Naive thymus-derived CD4-positive, alpha-beta T cell (primary cell): ENCODE data around the gene THPO. TPM values are rescaled to one million over a fixed set of nuclear protein-coding genes. Genes with fewer than 3 reads are reported as not detected.

Experiments
- ATAC-seq: fragments of 150-1000 bp; cut with Tn5 transposase; 2 replicates; pipeline ENCODE4 v1.10.0; 2021; ENCODE audit warnings: mild to moderate bottlenecking, moderate library complexity
- CTCF ChIA-PET: fragments of 350-600 bp; sonication (Branson Sonifier 250); formaldehyde crosslinking; loops from one replicate; lab custom pipeline; 2021; ENCODE audit warnings: antibody characterized with exemption; lab: Charles Lee
- POLR2A ChIA-PET: fragments of 350-600 bp; sonication (Branson Sonifier 250); formaldehyde crosslinking; loops from one replicate; lab custom pipeline; 2021; ENCODE audit warnings: antibody characterized with exemption, inconsistent platforms; lab: Charles Lee
- DNase-seq, 9 donors: peaks; one replicate each; pipeline versions ENCODE4 v3.0.0 to v3.0.0-alpha.2; 2020 to 2022; ENCODE audit warnings: mixed read lengths in 1 of 9
- H3K27ac ChIP-seq: one replicate; pipeline ENCODE4 v1.7.0; 2013; ENCODE audit warnings: mild to moderate bottlenecking, low read depth, low read length, moderate library complexity
- H3K27me3 ChIP-seq, 2 donors: one replicate each; pipeline ENCODE4 v1.7.0; 2013; ENCODE audit warnings: low read length in 2 of 2, mild to moderate bottlenecking in 2 of 2, moderate library complexity in 2 of 2; ENCODE audit not compliant: control insufficient read depth in 2 of 2, insufficient read depth in 2 of 2
- H3K36me3 ChIP-seq, 3 experiments: 1 replicate in 2 of 3; 2 replicates in 1 of 3; pipeline ENCODE4 v1.7.0; 2013; ENCODE audit warnings: low read length in 3 of 3, mild to moderate bottlenecking in 3 of 3, moderate library complexity in 1 of 3; ENCODE audit not compliant: insufficient read depth in 3 of 3, control insufficient read depth in 2 of 3
- H3K4me1 ChIP-seq, 2 donors: one replicate each; pipeline ENCODE4 v1.7.0; 2013; ENCODE audit warnings: low read length in 2 of 2, mild to moderate bottlenecking in 2 of 2, moderate library complexity in 1 of 2; ENCODE audit not compliant: control insufficient read depth in 2 of 2, insufficient read depth in 2 of 2
- H3K4me3 ChIP-seq: 2 replicates; pipeline ENCODE4 v1.7.0; 2013; ENCODE audit warnings: mild to moderate bottlenecking, low read length
- H3K9me3 ChIP-seq, 3 experiments: 1 replicate in 2 of 3; 2 replicates in 1 of 3; pipeline ENCODE4 v1.7.0; 2013; ENCODE audit warnings: low read length in 3 of 3; ENCODE audit not compliant: control insufficient read depth in 2 of 3
- H3K27ac Mint-ChIP-seq, 9 donors: one replicate each; pipeline ENCODE4 v1.8.0; 2020 to 2022; ENCODE audit warnings: mixed read lengths in 9 of 9, mild to moderate bottlenecking in 8 of 9, moderate library complexity in 5 of 9, inconsistent platforms in 2 of 9
- H3K27me3 Mint-ChIP-seq, 5 donors: one replicate each; pipeline ENCODE4 v1.8.0; 2021 to 2022; ENCODE audit warnings: mixed read lengths in 5 of 5, mild to moderate bottlenecking in 1 of 5
- H3K36me3 Mint-ChIP-seq, 5 donors: one replicate each; pipeline ENCODE4 v1.8.0; 2020 to 2022; ENCODE audit warnings: mixed read lengths in 5 of 5, mild to moderate bottlenecking in 3 of 5, inconsistent platforms in 1 of 5
- H3K4me1 Mint-ChIP-seq, 7 donors: one replicate each; pipeline ENCODE4 v1.8.0; 2020 to 2022; ENCODE audit warnings: mixed read lengths in 7 of 7, mild to moderate bottlenecking in 3 of 7, inconsistent platforms in 1 of 7
- H3K4me3 Mint-ChIP-seq, 10 donors: one replicate each; pipeline ENCODE4 v1.8.0; 2020 to 2022; ENCODE audit warnings: mild to moderate bottlenecking in 10 of 10, mixed read lengths in 10 of 10, moderate library complexity in 6 of 10, inconsistent platforms in 2 of 10
- H3K9me3 Mint-ChIP-seq, 11 donors: one replicate each; pipeline ENCODE4 v1.8.0; 2020 to 2022; ENCODE audit warnings: mixed read lengths in 11 of 11, mild to moderate bottlenecking in 4 of 11, inconsistent platforms in 1 of 11, moderate library complexity in 1 of 11
- intact Hi-C, 2 donors: fragments of 100-400 bp; cut with micrococcal nuclease; formaldehyde crosslinking; loops; one replicate each; pipeline ENCODE4 v1.15.1; 2023
- polyA plus RNA-seq, 2 donors: library from polyadenylated mRNA; unstranded; fragments of 300-500 nt; fragmentation: Illumina TruSeq; gene quantifications; one replicate each; pipeline ENCODE4 v1.2.3, GENCODE V29; 2021
- total RNA-seq, 6 experiments: library from RNA in 5 of 6; stranded (reverse) in 5 of 6; gene quantifications; 1 replicate in 5 of 6; 2 replicates in 1 of 6; pipeline ENCODE4 v1.2.3 and lab custom pipeline; 2021 to 2026

THPO gene
- total and polyA plus RNA-seq, 7 experiments from 2014 or later, result not detected

DNA sequence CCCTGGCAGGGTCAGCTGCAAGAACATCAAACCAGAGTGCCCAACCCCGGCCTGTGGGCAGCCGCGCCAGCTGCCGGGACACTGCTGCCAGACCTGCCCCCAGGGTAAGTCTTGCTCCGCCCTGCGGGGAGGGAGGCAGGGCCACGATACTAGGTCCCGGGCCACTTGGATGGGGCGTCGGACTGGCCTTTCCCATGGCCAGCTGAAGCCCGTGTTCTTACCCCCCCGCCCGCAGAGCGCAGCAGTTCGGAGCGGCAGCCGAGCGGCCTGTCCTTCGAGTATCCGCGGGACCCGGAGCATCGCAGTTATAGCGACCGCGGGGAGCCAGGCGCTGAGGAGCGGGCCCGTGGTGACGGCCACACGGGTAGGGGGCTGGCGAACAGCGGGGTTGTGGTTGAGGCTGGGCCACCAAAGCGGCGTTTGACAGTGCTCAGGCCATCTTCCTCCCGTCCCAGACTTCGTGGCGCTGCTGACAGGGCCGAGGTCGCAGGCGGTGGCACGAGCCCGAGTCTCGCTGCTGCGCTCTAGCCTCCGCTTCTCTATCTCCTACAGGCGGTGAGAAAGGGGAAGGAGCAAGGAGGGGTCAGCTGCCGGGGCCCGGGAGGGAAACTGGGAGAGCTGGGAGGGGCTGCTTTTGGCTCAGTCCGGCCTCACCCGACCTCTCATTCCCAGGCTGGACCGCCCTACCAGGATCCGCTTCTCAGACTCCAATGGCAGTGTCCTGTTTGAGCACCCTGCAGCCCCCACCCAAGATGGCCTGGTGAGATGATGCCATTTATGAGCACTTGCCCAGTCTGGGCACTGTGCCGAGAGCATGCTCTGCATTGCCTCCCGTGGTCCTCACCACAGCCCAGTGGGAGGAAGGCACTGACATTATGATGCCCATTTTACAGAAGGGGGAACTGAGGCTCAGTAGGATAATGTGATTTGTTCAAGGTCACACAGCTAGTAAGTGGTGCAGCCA lies 3.5 kb upstream of the THPO start:
- Histone ChIP-seq H3K4me1 (peaks cover 4 to 5% of the 10 kb centered on the region in 2 donors), H3K4me3 (peak overlapping the region; percentile 36), H3K27me3 (peaks cover 0 to 9% of the 10 kb centered on the region in 2 donors), H3K9me3 (no peaks in the 10 kb centered on the region), H3K36me3 (no peaks in the 10 kb centered on the region), H3K27ac (no peak overlapping the region)
- H3K4me3 Mint-ChIP-seq, result peak overlapping the region; percentile 36 to 84 (median 72)
- ATAC-seq (peak; percentile 34), DNase-seq (no peak)
- POLR2A ChIA-PET, result no interaction called here
- H3K36me3 Mint-ChIP-seq, result peaks cover 0 to 1% (median 0%) of the 10 kb centered on the region in 5 donors
- H3K27ac Mint-ChIP-seq, result no peak overlapping the region
- H3K9me3 Mint-ChIP-seq, result no peaks in the 10 kb centered on the region
- intact Hi-C loops, result no loop called here
- H3K4me1 Mint-ChIP-seq, result peaks cover 0 to 15% (median 8%) of the 10 kb centered on the region in 7 donors
- CTCF ChIA-PET, result no interaction called here
- peaks cover 33 to 75% (median 40%) of the 10 kb centered on the region in 5 donors for H3K27me3 Mint-ChIP-seq

DNA sequence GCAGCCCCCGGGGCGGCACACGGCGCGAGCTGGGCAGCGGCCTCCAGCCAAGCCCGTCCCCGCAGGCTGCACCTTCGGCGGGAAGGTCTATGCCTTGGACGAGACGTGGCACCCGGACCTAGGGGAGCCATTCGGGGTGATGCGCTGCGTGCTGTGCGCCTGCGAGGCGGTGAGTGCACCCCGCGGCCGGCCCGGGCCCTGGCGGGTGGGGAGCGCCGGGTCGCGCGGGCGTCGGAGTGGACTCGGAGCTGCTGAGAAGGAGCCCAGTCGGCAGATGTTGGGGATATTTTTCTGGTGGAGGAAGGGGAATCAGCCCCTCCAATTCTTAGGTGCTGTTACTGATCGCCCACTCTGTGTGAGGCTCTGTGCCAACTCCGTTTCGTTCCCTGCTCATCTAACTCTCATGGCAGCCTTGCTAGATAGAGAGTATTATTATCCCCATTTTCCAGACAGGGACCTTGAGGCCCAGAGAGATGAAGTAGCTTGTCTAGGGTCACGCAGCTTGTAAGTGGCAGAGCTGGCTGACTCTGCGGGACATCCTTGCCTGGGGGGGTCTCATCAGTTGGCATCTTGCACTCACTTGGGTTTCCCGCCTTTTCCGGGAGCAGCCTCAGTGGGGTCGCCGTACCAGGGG lies 2.7 kb upstream of the THPO start:
- H3K27ac ChIP-seq, result no peak overlapping the region
- peak; percentile 20 for ATAC-seq
- no peak overlapping the region for H3K27ac Mint-ChIP-seq
- H3K27me3 ChIP-seq, result peaks cover 0 to 9% of the 10 kb centered on the region in 2 donors
- ChIA-PET CTCF (interaction anchor here (0.8 kb wide), 1 partner anchor 9 kb away, joined by 4 read pairs; no protein-coding TSS in a partner anchor), POLR2A (interaction anchor here (1.6 kb wide), 1 partner anchor 13 kb away, joined by 4 read pairs; no protein-coding TSS in a partner anchor)
- no peak for DNase-seq
- H3K36me3 ChIP-seq, result no peaks in the 10 kb centered on the region
- peaks cover 0 to 15% (median 8%) of the 10 kb centered on the region in 7 donors for H3K4me1 Mint-ChIP-seq
- no peaks in the 10 kb centered on the region for H3K9me3 ChIP-seq
- intact Hi-C loops, result no loop called here
- peak overlapping the region; percentile 50 to 84 (median 76) for H3K4me3 Mint-ChIP-seq
- peak overlapping the region; percentile 36 for H3K4me3 ChIP-seq
- peaks cover 0 to 1% (median 0%) of the 10 kb centered on the region in 5 donors for H3K36me3 Mint-ChIP-seq
- peaks cover 34 to 79% (median 42%) of the 10 kb centered on the region in 5 donors for H3K27me3 Mint-ChIP-seq
- H3K9me3 Mint-ChIP-seq, result peaks cover 0 to under 1% (median 0%) of the 10 kb centered on the region in 11 donors
- H3K4me1 ChIP-seq, result peaks cover 4 to 5% of the 10 kb centered on the region in 2 donors

DNA sequence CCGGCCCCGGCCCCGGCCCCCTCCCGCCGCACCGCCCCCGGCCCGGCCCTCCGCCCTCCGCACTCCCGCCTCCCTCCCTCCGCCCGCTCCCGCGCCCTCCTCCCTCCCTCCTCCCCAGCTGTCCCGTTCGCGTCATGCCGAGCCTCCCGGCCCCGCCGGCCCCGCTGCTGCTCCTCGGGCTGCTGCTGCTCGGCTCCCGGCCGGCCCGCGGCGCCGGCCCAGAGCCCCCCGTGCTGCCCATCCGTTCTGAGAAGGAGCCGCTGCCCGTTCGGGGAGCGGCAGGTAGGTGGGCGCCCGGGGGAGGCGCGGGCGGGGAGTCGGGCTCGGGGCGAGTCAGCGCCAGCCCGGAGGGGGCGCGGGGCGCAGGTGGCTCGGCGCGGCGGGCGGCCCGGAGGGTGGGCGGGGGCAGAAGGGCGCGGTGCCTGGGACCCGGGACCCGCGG lies 2.2 kb upstream of the THPO start:
- Histone ChIP-seq H3K9me3 (no peaks in the 10 kb centered on the region), H3K27me3 (peaks cover 0 to 9% of the 10 kb centered on the region in 2 donors), H3K27ac (no peak overlapping the region), H3K4me1 (peaks cover 4 to 5% of the 10 kb centered on the region in 2 donors), H3K4me3 (no peak overlapping the region), H3K36me3 (no peaks in the 10 kb centered on the region)
- ATAC-seq, result peak; percentile 31
- H3K4me1 Mint-ChIP-seq, result peaks cover 0 to 15% (median 8%) of the 10 kb centered on the region in 7 donors
- peaks cover 38 to 82% (median 48%) of the 10 kb centered on the region in 5 donors for H3K27me3 Mint-ChIP-seq
- H3K27ac Mint-ChIP-seq, result no peak overlapping the region
- peaks cover 0 to 3% (median 0%) of the 10 kb centered on the region in 11 donors for H3K9me3 Mint-ChIP-seq
- intact Hi-C loops, result no loop called here
- ChIA-PET POLR2A (interaction anchor here (1.6 kb wide), 1 partner anchor 12 kb away, joined by 4 read pairs; no protein-coding TSS in a partner anchor), CTCF (interaction anchor here (0.8 kb wide), 1 partner anchor 8 kb away, joined by 4 read pairs; no protein-coding TSS in a partner anchor)
- peak overlapping the region in 2 of 10 donors; percentile 80 to 81 for H3K4me3 Mint-ChIP-seq
- H3K36me3 Mint-ChIP-seq, result peaks cover 0 to 1% (median 0%) of the 10 kb centered on the region in 5 donors
- DNase-seq, result peak in 1 of 9 donors; percentile 18

DNA sequence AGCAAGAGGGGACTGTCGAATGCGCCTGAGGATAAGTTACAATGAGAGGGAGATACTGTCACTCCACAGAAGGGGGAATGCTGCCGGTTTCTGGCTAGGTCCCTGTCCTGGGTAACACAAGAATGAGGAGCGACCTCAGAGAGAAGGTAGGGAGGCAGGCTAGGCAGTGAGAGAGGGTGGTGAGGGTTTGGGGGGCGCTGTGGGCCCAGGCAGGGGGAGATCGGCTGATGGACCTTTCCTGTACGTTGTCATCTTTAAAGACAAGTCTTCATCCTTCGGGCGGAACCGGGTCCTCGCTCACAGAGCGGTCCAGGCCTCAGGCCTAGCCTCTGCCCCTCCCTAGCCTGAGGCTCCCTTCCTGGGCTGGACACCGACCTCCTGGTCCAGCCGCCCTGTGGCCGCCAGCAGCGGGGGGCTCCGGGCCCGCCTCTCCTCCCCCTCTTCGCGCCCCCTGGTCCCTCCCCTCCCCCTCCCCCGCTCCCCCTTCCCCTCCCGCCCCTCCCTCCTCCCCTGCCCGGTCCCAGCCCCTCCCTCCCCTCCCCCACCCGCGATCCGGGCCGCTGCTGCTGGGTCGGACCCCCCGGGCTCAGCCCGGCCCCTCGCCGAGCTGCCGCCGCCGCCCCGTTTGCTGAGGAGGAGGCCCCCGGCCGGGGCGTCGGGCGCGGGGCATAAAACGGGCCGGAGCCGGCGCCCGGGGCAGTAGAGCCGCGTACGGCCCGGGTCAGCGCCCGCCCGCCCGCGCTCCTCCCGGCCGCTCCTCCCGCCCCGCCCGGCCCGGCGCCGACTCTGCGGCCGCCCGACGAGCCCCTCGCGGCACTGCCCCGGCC lies 1.6 kb upstream of the THPO start, which contains the start of gene CHRD:
CHRD (plus strand) TSS at position 697 of the 827 bp plus-strand sequence. CDS start 265 bp downstream, outside the sequence.
- Mint-ChIP-seq H3K4me1 (peaks cover 0 to 15% (median 8%) of the 10 kb centered on the region in 7 donors), H3K36me3 (peaks cover 0 to 1% (median 0%) of the 10 kb centered on the region in 5 donors), H3K4me3 (peak within 1 kb of the TSS; percentile 72 to 85 (median 81)), H3K27ac (no peak within 1 kb of the TSS), H3K9me3 (peaks cover 0 to 3% (median 0%) of the 10 kb centered on the region in 11 donors), H3K27me3 (peaks cover 38 to 84% (median 48%) of the 10 kb centered on the region in 5 donors)
- no peak for DNase-seq
- Histone ChIP-seq H3K4me1 (peaks cover 4 to 5% of the 10 kb centered on the region in 2 donors), H3K27me3 (peaks cover 0 to 9% of the 10 kb centered on the region in 2 donors), H3K9me3 (no peaks in the 10 kb centered on the region), H3K36me3 (no peaks in the 10 kb centered on the region), H3K4me3 (peak within 1 kb of the TSS; percentile 36), H3K27ac (no peak within 1 kb of the TSS)
- intact Hi-C loops, result no loop called here
- POLR2A ChIA-PET, result interaction anchor here (0.7 to 1.6 kb wide), 2 partner anchors 12 to 18 kb away, joined by 3 to 4 read pairs; partner anchors contain the start of genes CLCN2 and POLR2H
- CTCF ChIA-PET, result no interaction called here
- ATAC-seq, result no peak

DNA sequence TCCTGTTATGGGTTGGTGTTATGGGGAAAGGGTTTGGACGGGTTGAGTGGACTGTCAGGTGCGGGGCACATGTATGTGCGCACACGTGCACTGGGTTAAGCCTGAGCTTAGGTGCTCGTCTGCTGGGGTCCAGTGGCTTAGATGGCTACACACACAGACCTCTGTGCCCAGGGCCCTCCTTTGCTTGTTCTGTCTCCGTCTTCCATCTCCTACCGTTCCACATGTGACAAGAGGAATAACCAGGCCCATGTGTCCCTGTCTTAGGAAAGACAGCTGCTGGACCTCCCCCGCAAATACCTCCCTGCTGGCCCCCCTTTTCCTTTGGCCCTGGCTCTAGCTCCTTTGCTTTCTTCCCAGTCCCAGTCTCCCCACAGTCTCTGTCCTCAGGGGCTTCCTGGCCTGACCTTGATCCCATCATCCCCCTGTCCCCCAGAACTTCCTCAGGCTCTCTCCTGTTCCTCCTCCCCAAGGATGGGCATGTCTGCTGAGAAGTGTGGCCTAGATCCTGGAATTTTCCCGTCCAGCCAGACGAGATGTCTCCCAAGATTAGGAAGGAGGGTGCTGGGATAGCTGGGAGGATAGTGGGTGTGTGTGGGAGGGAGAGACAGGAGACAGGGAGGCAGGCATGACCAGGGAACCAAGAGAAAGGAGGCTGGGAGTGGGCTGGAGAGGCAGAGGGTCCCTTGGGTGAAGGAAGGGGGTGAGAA lies 797 bp upstream of the THPO start:
- intact Hi-C loops, result no loop called here
- H3K27me3 ChIP-seq, result peaks cover 0 to 9% of the 10 kb centered on the region in 2 donors
- CTCF ChIA-PET, result no interaction called here

More for the DNA sequence above, 797 bp upstream of the THPO start:
- H3K4me3 Mint-ChIP-seq, result peak overlapping the region; percentile 59 to 85 (median 74)
- H3K4me1 ChIP-seq, result peaks cover 4 to 5% of the 10 kb centered on the region in 2 donors
- no peak overlapping the region for H3K4me3 ChIP-seq
- no peak for DNase-seq
- peaks cover 33 to 81% (median 42%) of the 10 kb centered on the region in 5 donors for H3K27me3 Mint-ChIP-seq
- no peaks in the 10 kb centered on the region for H3K36me3 ChIP-seq
- H3K9me3 ChIP-seq, result no peaks in the 10 kb centered on the region
- peaks cover 0 to 15% (median 8%) of the 10 kb centered on the region in 7 donors for H3K4me1 Mint-ChIP-seq
- ATAC-seq, result no peak
- H3K36me3 Mint-ChIP-seq, result peaks cover 0 to 1% (median 0%) of the 10 kb centered on the region in 5 donors
- POLR2A ChIA-PET, result interaction anchor here (0.7 to 1.6 kb wide), 2 partner anchors 11 to 17 kb away, joined by 3 to 4 read pairs; partner anchors contain the start of genes CLCN2 and POLR2H
- peaks cover 0 to 3% (median 0%) of the 10 kb centered on the region in 11 donors for H3K9me3 Mint-ChIP-seq
- H3K27ac Mint-ChIP-seq, result no peak overlapping the region
- H3K27ac ChIP-seq, result no peak overlapping the region
